Midbrain (tissue), 1 donor: ENCODE results near the gene ZNF365.

ENCODE experiments used
- DNase-seq: peaks from one replicate; lab custom pipeline; 2025; lab: John Stamatoyannopoulos, UW

Gene ZNF365

DNA sequence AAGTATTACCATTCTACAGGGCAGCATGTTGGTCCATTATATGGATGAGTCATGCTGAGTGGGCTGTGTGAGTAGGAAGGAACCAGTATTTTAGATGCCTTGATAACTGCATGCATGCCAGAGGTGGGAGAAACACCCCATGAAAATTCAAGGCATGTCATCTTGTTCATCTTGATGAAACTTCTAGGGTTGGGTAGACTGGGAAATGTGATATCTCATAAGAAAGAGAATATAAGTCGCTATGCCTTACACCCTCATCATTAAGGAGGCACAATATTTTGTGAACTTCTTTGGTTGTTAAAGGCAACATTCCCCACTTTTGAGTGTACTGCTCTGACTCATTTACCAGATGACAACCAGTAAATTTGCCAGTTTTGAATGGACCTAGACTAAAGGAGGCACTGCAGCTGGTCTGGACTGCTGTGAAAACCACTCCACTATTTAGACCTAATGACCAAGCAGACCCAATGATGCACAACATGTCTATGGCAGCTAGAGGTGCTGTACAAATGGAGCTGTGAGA is 48.0 kb downstream of the ZNF365 start:
- DNase-seq: no peak

DNA sequence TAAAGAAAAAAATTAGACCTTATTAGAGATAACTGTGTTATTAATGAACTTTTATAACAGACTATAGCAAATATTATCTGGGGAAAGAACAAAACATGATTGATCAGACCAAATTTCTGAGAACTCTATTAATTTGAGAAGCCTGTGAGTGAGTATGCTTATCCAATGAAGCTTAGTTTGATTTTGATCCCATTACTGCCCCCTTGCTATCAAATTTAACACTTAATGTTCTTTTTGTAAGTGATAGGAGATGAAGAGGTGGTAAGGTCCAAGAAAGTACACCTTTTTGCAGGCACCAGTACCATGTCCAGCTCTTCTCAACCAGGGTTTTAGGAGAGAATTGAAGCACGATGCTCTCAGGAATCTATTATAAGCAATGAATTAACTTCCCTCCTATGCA is 49.9 kb downstream of the ZNF365 start:
- DNase-seq: peak; percentile 10

DNA sequence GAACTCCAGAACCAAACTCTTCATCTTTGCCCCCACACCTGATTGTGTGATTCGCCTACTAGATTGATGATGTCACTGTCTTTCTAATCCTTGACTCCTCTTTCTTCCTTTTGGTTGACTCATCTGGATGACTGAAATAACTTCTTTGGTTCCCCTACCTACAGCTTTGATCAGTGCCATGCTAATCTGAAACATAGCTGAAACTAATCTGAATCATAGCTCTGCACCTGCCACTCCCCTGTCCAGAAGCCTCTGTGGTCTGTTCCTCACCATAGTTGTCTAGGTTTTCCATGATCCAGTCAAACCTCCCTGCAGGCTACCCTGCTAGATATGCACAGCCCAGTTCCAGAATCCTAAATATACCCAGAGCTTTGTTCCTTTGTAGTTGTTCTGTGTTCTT is 51.9 kb downstream of the ZNF365 start:
- no peak for DNase-seq

DNA sequence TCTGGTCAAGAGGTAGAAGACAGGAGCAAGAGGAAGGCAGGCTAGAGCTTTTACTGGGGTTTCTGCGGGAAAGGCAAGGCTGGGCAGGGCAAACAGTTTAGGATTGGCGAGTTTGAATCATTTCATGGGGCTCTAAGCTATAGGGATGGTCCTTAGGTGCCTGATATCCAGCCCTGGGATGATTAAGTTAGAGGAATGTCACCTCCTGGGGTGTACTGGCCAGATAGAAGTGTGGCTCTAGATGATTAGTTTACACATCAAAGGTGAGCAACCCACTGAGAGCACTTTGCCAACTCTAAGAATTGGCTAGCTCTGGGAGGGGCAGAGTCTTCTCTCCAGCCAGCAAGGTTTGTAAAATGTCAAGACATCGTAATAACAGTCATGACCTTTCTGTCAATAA is 52.4 kb downstream of the ZNF365 start:
- DNase-seq: no peak

DNA sequence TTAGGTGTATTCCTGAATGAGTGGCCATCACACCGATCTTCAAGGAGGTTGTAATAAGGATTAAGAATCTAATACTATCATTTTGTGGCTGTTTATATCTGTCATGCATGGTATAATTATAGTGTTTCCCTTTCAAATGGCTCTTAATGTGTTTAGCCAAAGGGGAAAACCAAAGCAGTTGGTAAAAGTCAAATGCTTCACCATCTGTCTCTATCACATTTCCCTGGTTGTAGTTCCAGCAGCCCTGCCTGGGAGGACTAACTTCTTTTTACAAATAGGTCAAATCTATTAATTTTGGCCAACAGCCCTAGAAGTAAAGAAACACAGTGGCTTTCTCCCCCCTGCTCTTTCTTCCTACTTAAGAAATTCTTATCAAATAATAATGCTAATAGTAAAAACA is 56.7 kb downstream of the ZNF365 start:
- DNase-seq: no peak

DNA sequence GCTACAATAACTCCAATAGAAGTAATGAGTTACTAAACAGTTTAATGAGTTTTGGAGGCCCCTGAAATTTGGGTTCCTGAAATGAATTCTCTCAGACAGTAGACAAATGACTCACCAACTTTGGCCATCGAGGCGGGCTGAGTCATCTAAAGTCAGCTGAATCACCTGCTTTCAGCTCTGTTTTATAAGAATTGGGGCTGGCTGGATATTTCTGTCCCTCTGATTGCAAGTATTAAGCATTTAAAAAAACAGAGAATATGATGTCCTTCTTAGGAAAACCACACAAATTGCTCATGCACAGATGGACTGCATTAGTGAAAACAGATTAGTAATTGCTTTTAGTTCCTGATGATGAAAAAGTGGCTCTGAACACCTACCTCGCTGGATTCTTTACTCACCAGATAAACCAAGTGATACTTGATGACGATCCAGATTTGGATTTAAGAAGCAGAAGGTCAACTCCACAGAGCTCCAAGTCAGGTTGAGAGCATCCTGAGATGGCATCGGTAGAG is 59.1 kb downstream of the ZNF365 start:
- no peak for DNase-seq

DNA sequence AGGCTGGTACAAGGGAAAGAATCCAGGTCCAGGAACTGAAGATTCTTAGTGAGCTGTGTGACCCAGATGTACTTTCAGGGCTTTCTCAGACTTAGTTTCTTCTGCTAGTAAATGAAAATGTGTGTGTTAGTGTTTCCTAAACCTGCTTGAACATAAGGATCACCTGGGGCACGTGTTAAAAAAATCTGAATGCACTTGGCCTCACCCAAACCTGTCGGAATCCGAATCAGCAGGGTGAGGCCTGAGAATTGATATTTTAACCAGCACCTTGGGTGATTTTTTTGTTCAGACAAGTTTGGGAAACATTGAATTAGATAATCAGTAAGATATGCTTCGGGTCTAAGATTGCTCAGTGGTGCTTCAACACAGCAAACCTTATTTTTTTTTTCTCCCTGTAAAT is 59.7 kb downstream of the ZNF365 start:
- no peak for DNase-seq

DNA sequence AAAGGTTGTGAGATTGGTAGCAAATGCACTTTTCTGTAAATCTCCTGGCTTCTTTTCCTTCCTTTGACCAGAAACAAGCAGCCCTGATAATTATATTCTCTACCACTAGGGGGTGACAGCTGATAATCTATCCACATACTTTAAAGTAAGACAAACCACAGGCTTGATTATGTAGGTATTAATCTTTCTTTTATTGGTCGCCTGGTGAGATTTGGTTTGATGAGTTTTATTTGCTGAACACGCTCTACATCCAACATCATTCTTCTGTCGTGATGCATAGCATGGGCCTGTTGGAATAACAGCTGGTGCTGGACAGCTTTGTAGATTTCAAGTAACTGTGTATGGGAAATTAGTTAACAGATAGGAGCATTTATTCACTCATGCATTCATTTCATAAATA is 63.5 kb downstream of the ZNF365 start:
- peak; percentile 79 for DNase-seq

DNA sequence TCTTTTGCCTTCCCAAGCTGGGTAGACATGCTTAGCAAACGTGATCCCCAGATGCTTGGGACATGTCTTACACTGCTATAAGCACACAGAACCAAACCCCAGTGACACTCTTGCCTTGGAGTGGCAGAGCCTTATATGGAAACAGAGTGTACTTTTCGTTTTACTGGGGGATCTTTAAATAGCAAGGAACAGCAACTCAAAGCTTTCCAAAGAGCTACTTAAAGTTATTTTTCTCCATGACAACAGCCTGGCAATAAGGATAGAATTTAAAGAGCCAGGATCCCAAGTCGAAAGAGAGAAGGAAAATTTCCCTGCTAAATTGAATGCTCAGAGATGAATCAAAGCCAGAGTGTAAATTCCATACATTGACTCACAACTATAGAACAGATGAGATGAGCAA is 67.8 kb downstream of the ZNF365 start:
- no peak for DNase-seq

DNA sequence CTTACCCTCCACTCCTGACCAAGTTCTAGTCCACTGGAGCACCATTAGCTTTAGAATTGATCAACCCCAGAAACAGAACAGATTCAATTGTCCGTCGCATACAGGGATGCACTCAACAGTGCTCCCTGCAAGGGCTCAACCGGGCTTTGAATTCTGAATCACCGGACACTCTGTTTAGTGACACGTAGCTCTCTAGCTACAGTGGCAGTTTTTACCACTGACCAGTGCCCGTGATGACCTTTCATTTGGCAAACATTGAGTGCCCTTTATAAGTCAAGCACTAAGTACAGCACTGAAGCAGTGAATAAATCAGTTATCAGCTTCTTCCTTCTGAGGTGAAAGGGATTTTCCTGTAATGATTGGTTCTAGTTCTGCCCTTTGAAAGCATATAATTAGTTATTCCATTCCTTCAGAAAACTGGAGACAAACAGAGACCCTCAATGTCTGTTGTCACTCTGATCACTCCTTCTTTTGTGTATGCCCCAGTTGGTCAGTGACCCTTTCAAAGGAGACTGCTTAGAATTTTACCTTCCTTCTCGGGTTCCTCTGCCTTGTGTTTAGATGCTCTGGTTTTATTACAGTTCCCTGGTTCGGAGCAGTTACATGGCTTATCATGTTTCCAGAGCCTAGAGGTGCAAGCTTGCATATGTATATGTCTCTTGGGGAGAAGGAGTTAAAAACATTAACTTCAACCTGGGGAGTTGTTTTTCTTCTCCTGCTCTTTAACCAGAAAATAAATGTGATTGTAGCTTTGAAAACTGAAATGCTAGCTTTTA is 68.9 kb downstream of the ZNF365 start:
- DNase-seq: no peak

DNA sequence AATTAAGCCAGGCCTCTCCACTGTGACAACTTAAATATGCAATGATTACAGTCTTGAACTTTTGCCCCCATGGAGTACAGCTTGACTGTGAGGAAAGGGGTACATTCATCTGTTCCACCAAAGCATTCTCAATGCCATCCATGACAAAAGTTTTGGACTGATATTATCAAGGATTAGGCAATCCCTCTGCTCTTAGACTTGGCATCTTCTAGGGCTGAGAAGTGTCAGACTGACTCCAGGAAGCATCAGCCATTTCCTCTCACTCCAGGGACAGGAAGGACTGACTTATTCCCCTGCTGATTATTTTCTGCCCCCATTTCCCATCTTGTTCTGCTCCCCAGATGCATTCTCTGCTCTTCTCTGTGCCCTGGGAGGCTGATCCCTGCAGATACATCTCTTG is 69.7 kb downstream of the ZNF365 start:
- no peak for DNase-seq

DNA sequence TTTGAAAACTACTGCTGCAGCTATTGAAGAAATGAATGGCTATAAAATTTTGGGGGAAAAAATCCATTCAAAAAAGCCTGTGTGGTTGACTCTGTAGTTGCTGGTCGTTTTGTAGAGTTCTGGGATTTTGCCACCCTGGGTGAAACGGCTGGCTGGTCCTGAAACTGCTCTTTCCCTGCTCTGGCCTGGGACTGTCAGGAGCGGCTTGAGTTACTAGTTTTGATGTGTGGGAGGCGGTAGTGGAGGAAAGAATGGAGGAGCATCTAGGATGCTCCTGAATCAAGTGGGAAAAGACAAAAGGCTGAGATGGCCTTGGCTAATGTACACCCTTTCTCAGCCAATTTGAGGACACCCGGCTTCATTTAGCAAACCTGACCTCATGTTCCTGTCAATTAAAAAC is 72.5 kb downstream of the ZNF365 start:
- no peak for DNase-seq

DNA sequence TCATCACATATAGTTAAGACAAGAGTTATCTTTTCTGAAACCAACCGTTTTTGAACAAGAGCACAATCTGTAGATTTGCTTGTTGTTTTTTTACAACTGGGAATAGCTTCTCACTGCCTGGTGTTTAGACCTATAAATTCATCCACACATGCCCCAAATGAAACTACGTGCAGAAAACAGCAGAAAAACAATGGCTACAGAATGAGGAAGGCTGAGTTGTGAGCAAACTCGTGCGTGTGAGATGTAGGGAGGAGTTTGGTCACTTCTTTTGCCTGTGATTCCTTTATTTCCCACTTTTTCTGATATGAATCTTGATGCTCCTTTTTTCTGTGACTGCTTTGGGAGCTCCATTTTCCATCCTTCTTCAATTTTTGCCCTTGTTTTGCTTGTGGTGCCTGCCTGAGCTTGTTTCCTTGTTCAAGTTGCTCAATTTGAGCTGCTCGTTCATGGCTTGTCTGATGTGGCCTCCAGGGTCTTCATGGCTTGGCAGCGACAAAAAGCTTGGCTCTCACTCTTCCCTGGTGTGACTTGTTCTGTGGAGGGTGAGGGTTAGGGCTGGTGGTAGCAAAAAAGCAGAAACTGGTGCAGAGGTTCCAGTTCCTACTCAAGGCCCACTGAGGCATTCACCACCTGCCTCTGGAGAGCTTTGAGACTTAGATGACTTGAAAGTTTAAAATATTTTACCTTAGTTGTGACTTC is 76.9 kb downstream of the ZNF365 start:
- no peak for DNase-seq

DNA sequence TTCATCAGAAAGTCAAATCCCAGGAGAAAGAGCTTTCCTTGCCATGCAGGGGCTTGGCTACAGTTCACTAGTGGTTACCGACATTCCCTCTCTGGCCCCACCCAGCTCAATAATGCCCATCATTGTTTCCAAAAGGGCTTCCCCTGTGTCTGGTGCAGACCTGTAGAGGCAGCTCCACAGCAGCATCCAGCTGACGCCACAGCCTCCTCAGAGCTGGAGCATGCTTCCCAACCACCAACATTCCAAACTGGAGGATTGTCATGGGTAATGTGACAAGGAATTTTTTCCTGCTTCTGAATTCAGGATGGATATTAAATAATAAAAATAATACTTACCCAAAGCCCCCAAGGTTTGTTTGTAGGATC is 77.4 kb downstream of the ZNF365 start:
- no peak for DNase-seq
